PC-3 (cell line): ENCODE results near the gene TYRO3. TPM values are rescaled to one million over a fixed set of nuclear protein-coding genes. Genes with fewer than 3 reads are reported as not detected.

ENCODE experiments used
- ATAC-seq: fragments of 200-7000 bp; cut with Tn5 transposase; 2 replicates; pipeline ENCODE4 v1.9.1; 2020; ENCODE audit warnings: mild to moderate bottlenecking, moderate library complexity
- BruUV-seq: library from RNA; stranded (reverse); fragments of 400-500 nt; replicated peaks from 2 replicates; lab custom pipeline; 2021; lab: Mats Ljungman, UMichigan
- CTCF ChIA-PET: fragments of 300-600 bp; sonication (Branson Sonifier 250); formaldehyde crosslinking; loops from one replicate; lab custom pipeline; 2022; ENCODE audit warnings: antibody characterized with exemption; lab: Charles Lee
- POLR2A ChIA-PET: fragments of 300-600 bp; sonication (Branson Sonifier 250); formaldehyde crosslinking; loops from one replicate; lab custom pipeline; 2022; ENCODE audit warnings: antibody characterized with exemption; ENCODE audit not compliant: unreplicated experiment; lab: Charles Lee
- DNase-seq: peaks from one replicate; pipeline ENCODE4 v3.0.0-alpha.2; 2015
- H2AFZ ChIP-seq: fragments of 300-600 bp; sonication (generic); 2 replicates; pipeline ENCODE4 v1.6.0; 2016; ENCODE audit warnings: antibody characterized with exemption, low read length
- H3F3A ChIP-seq: fragments of 300-600 bp; sonication (generic); one replicate; pipeline ENCODE4 v1.6.0; 2017; ENCODE audit warnings: antibody characterized with exemption, low read length, control low read depth, mild to moderate bottlenecking; ENCODE audit not compliant: unreplicated experiment
- H3K27ac ChIP-seq: fragments of 300-600 bp; sonication (generic); 2 replicates; pipeline ENCODE4 v1.5.1; 2016; ENCODE audit warnings: mild to moderate bottlenecking, low read length
- H3K27me3 ChIP-seq: fragments of 300-600 bp; sonication (generic); 2 replicates; pipeline ENCODE4 v1.6.1; 2016; ENCODE audit warnings: low read length, mixed read lengths
- H3K36me3 ChIP-seq: fragments of 300-600 bp; sonication (generic); 2 replicates; pipeline ENCODE4 v1.6.1; 2016; ENCODE audit warnings: low read depth, mixed run types, low read length, mixed read lengths
- H3K4me1 ChIP-seq: fragments of 300-600 bp; sonication (generic); 2 replicates; pipeline ENCODE4 v1.5.1; 2016; ENCODE audit warnings: low read length; ENCODE audit not compliant: insufficient read depth
- H3K4me2 ChIP-seq: fragments of 300-600 bp; sonication (generic); 2 replicates; pipeline ENCODE4 v1.6.0; 2016; ENCODE audit warnings: low read length
- H3K4me3 ChIP-seq: fragments of 300-600 bp; sonication (generic); 2 replicates; pipeline ENCODE4 v1.5.1; 2016; ENCODE audit warnings: mild to moderate bottlenecking, low read length, mixed read lengths
- H3K79me2 ChIP-seq: fragments of 300-600 bp; sonication (generic); 2 replicates; pipeline ENCODE4 v1.6.1; 2017; ENCODE audit warnings: low read length, mixed read lengths
- H3K9ac ChIP-seq: fragments of 300-600 bp; sonication (generic); 2 replicates; pipeline ENCODE4 v1.6.0; 2016; ENCODE audit warnings: mild to moderate bottlenecking, low read length
- H3K9me2 ChIP-seq: fragments of 300-600 bp; sonication (generic); replicated peaks from 2 replicates; pipeline ENCODE4 v1.6.1; 2016; ENCODE audit warnings: mixed run types, low read length, mixed read lengths
- H3K9me3 ChIP-seq: fragments of 300-600 bp; sonication (generic); 2 replicates; pipeline ENCODE4 v1.6.1; 2016; ENCODE audit warnings: low read length, mixed read lengths
- H4K20me1 ChIP-seq: fragments of 300-600 bp; sonication (generic); 2 replicates; pipeline ENCODE4 v1.6.1; 2016; ENCODE audit warnings: low read length, mixed read lengths
- CTCF ChIP-seq: fragments of 300-600 bp; sonication (generic); conservative IDR thresholded peaks from 2 replicates; pipeline ENCODE4 v1.5.1; 2017; ENCODE audit warnings: antibody characterized with exemption, low read depth, mild to moderate bottlenecking, low read length
- EZH2 ChIP-seq: fragments of 300-600 bp; sonication (generic); IDR thresholded peaks from one replicate; pipeline ENCODE4 v1.6.1; 2017; ENCODE audit warnings: antibody characterized with exemption, mild to moderate bottlenecking, low read length; ENCODE audit not compliant: unreplicated experiment
- EZH2phosphoT487 ChIP-seq: fragments of 300-600 bp; sonication (generic); IDR thresholded peaks from 2 replicates; pipeline ENCODE4 v1.6.1; 2018; ENCODE audit warnings: mild to moderate bottlenecking, antibody characterized with exemption, low read length, borderline replicate concordance
- intact Hi-C: fragments of 100-400 bp; cut with micrococcal nuclease; formaldehyde crosslinking; loops from 2 replicates; pipeline ENCODE4 v1.9.0; 2023
- total RNA-seq: library from RNA; depleted of rRNA; stranded (reverse); fragments of >200 nt; gene quantifications from 2 replicates; pipeline ENCODE4 v1.2.3, GENCODE V29; 2014; rRNA removed

The TYRO3 gene
- total RNA-seq, 1 experiment from 2014 or later: 23.5 TPM

- no TSS peak for BruUV-seq
- ChIA-PET POLR2A (interaction anchor here (0.6 kb wide), 2 partner anchors 31 to 140 kb away, joined by 3 to 4 read pairs; no protein-coding TSS in a partner anchor), CTCF (no interaction called here)
- no peak for TF ChIP-seq EZH2
- TF ChIP-seq EZH2phosphoT487: no peak
- TF ChIP-seq CTCF: no peak
- Histone ChIP-seq H3F3A (no peaks in the 10 kb centered on the region), H3K36me3 (no peaks in the 10 kb centered on the region), H4K20me1 (no peaks in the 10 kb centered on the region), H3K4me2 (no peak overlapping the region), H3K9me3 (no peaks in the 10 kb centered on the region), H3K9ac (no peak overlapping the region), H2AFZ (no peak overlapping the region), H3K27ac (no peak overlapping the region), H3K79me2 (no peaks in the 10 kb centered on the region), H3K27me3 (no peaks in the 10 kb centered on the region), H3K4me1 (no peaks in the 10 kb centered on the region), H3K9me2 (no peaks in the 10 kb centered on the region), H3K4me3 (no peak overlapping the region)
- intact Hi-C loops: no loop called here
- no peak for DNase-seq
- ATAC-seq: no peak
Observed at GRCh38 chr15:41630616-41631217, 71.7 kb downstream of the TYRO3 start.

- Histone ChIP-seq H2AFZ (no peak overlapping the region), H3K4me1 (no peaks in the 10 kb centered on the region), H3K9me2 (no peaks in the 10 kb centered on the region), H3K79me2 (no peaks in the 10 kb centered on the region), H3K36me3 (no peaks in the 10 kb centered on the region), H3F3A (no peaks in the 10 kb centered on the region), H3K9me3 (no peaks in the 10 kb centered on the region), H3K4me2 (no peak overlapping the region), H3K27me3 (no peaks in the 10 kb centered on the region), H3K27ac (no peak overlapping the region), H4K20me1 (no peaks in the 10 kb centered on the region), H3K9ac (no peak overlapping the region), H3K4me3 (no peak overlapping the region)
- intact Hi-C loops: no loop called here
- TF ChIP-seq EZH2phosphoT487 (no peak), EZH2 (no peak), CTCF (no peak)
- CTCF ChIA-PET: no interaction called here
- POLR2A ChIA-PET: interaction anchor here (0.6 kb wide), 1 partner anchor 149 kb away, joined by 5 read pairs; no protein-coding TSS in a partner anchor
- ATAC-seq (no peak), DNase-seq (no peak)
- BruUV-seq: no TSS peak
Observed at GRCh38 chr15:41631880-41632470, 73.0 kb downstream of the TYRO3 start.

Other genes with a start within 250 kb of the TYRO3 start
- 26.6 and 40.3 TPM in 2 replicates for gene OIP5, start 226.6 kb upstream of the TYRO3 start, total RNA-seq
- gene NUSAP1, start 226.3 kb upstream of the TYRO3 start, total RNA-seq: 96.2 and 178 TPM in 2 replicates
- 22.4 and 47.2 TPM in 2 replicates for gene NDUFAF1, start 156.7 kb upstream of the TYRO3 start, total RNA-seq
- 20.2 and 25.9 TPM in 2 replicates for gene RTF1, start 142.1 kb upstream of the TYRO3 start, total RNA-seq
- 7.8 and 16.8 TPM in 2 replicates for gene ITPKA, start 65.3 kb upstream of the TYRO3 start, total RNA-seq
- 0.07 and 0.29 TPM in 2 replicates for gene LTK, start 45.4 kb upstream of the TYRO3 start, total RNA-seq
- gene RPAP1, start 15.0 kb upstream of the TYRO3 start, total RNA-seq: 28.4 and 51.1 TPM in 2 replicates
- 19.0 and 21.2 TPM in 2 replicates for gene MGA, start 101.2 kb downstream of the TYRO3 start, total RNA-seq
- gene MAPKBP1, start 215.3 kb downstream of the TYRO3 start, total RNA-seq: 23.8 and 29.1 TPM in 2 replicates